Measurements from ENCODE around the gene MZF1.

MZF1 gene

GRCh38 chr19:58514564-58515022 is 58.5 kb downstream of the MZF1 start:
- no peak for DNase-seq

GRCh38 chr19:58513694-58514563 is 59.2 kb downstream of the MZF1 start:
- peak; percentile 88 for DNase-seq

DNA sequence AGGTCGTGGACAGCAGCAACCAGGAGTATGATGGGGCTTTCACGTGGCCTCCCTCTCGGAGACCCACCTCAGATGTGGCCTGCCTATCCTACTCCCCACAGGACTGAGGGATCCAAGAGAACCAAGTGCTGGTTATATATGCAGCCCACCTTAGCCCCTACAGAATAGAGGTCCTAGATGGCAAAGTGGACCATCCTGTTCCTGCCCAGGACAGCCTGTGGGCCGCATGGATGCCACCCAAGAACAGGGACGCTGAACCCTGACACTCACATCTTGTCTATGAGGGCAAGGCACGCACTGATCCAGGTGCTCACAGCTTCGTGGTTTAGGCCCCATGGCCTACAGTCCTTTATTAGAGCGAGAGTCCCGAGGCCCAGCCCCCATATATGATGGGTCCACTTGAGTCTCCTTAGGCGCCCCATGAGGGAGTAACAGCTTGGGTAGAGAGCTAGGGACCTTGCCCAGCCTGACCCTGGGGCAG is 59.9 kb downstream of the MZF1 start:
- DNase-seq: no peak
